Endothelial cell of umbilical vein (primary cell): Measurements from ENCODE around the gene DNMT3B. TPM values are rescaled to one million over a fixed set of nuclear protein-coding genes. Genes with fewer than 3 reads are reported as not detected.

Source experiments
- BruUV-seq: library from RNA; stranded (reverse); fragments of 400-500 nt; replicated peaks from 2 replicates; lab custom pipeline; 2021; lab: Mats Ljungman, UMichigan
- CTCF ChIA-PET: fragments of 300-600, 350-600 bp; sonication (Branson Sonifier 250); formaldehyde crosslinking; loops from one replicate; lab custom pipeline; 2021; ENCODE audit warnings: antibody characterized with exemption, inconsistent platforms; lab: Charles Lee
- POLR2A ChIA-PET: fragments of 300-600, 350-600 bp; sonication (Branson Sonifier 250); formaldehyde crosslinking; loops from one replicate; lab custom pipeline; 2021; ENCODE audit warnings: antibody characterized with exemption, inconsistent platforms; lab: Charles Lee
- DNase-seq: peaks from one replicate; pipeline ENCODE4 v3.0.0-alpha.2; 2011; ENCODE audit warnings: low read depth, low spot score
- FAIRE-seq: peaks from 2 replicates; lab custom pipeline; 2011; peaks lifted over from hg19 to GRCh38; lab: Jason Lieb, UNC
- H2AFZ ChIP-seq: 2 replicates; pipeline ENCODE4 v1.6.0; 2012; ENCODE audit warnings: low read depth, low read length, control low read depth, inconsistent platforms
- H3K27ac ChIP-seq: 2 replicates; pipeline ENCODE4 v1.5.1; 2011; ENCODE audit warnings: low read depth, mild to moderate bottlenecking, control low read depth, low read length, moderate library complexity; ENCODE audit not compliant: insufficient read depth
- H3K27me3 ChIP-seq, 2 experiments: 2 replicates each; pipeline versions ENCODE4 v1.6.0 to v1.6.1; 2011; ENCODE audit warnings: low read length in 2 of 2, mixed read lengths in 1 of 2; ENCODE audit not compliant: control insufficient read depth in 2 of 2, insufficient read depth in 2 of 2
- H3K36me3 ChIP-seq, 2 experiments: 2 replicates in 1 of 2; 3 replicates in 1 of 2; pipeline ENCODE4 v1.5.1; 2011; ENCODE audit warnings: low read length in 2 of 2, mild to moderate bottlenecking in 1 of 2, moderate library complexity in 1 of 2; ENCODE audit not compliant: control insufficient read depth in 2 of 2, insufficient read depth in 2 of 2; ENCODE audit errors: extremely low read depth in 1 of 2
- H3K4me1 ChIP-seq: 3 replicates; pipeline ENCODE4 v1.5.1; 2011; ENCODE audit warnings: mild to moderate bottlenecking, low read length; ENCODE audit not compliant: control insufficient read depth, insufficient read depth; ENCODE audit errors: extremely low read depth
- H3K4me2 ChIP-seq: 2 replicates; pipeline ENCODE4 v1.6.1; 2011; ENCODE audit warnings: low read length, control low read depth, mixed read lengths; ENCODE audit not compliant: insufficient read depth
- H3K4me3 ChIP-seq, 3 experiments: fragments of 200-600 bp in 1 of 3; sonication (generic), shearing (Covaris generic) in 1 of 3; replicated peaks in 1 of 3; 2 replicates each; pipeline ENCODE4 v1.5.1; 2011 to 2016; ENCODE audit warnings: control low read depth in 3 of 3, low read length in 3 of 3, mild to moderate bottlenecking in 2 of 3, inconsistent platforms in 1 of 3, low read depth in 1 of 3, moderate library complexity in 1 of 3; ENCODE audit not compliant: insufficient read depth in 1 of 3
- H3K79me2 ChIP-seq: 2 replicates; pipeline ENCODE4 v1.6.0; 2012; ENCODE audit warnings: low read length, inconsistent platforms; ENCODE audit not compliant: control insufficient read depth, insufficient read depth
- H3K9ac ChIP-seq: replicated peaks from 2 replicates; pipeline ENCODE3; 2011; ENCODE audit warnings: low read length, control low read depth; ENCODE audit not compliant: insufficient read depth; ENCODE audit errors: extremely low read depth
- H3K9me1 ChIP-seq: replicated peaks from 3 replicates; pipeline ENCODE4 v1.6.0; 2011; ENCODE audit warnings: mild to moderate bottlenecking, low read length; ENCODE audit not compliant: control insufficient read depth, insufficient read depth; ENCODE audit errors: extremely low read depth
- H3K9me3 ChIP-seq: replicated peaks from 2 replicates; pipeline ENCODE4 v1.5.1; 2012; ENCODE audit warnings: low read length, inconsistent platforms; ENCODE audit not compliant: control insufficient read depth, insufficient read depth
- H4K20me1 ChIP-seq: replicated peaks from 2 replicates; pipeline ENCODE3; 2011; ENCODE audit warnings: mild to moderate bottlenecking, low read length; ENCODE audit not compliant: control insufficient read depth, insufficient read depth; ENCODE audit errors: extremely low read depth
- EZH2 ChIP-seq: IDR thresholded peaks from 2 replicates; pipeline ENCODE4 v1.6.1; 2012; ENCODE audit warnings: borderline replicate concordance, low read depth, mild to moderate bottlenecking, moderate library complexity, low read length, inconsistent platforms; ENCODE audit not compliant: severe bottlenecking
- FOS ChIP-seq: IDR thresholded peaks from 2 replicates; pipeline ENCODE4 v1.6.1; 2011; ENCODE audit warnings: mild to moderate bottlenecking, low read length, moderate library complexity, borderline replicate concordance; ENCODE audit not compliant: insufficient read depth
- GATA2 ChIP-seq: IDR thresholded peaks from 2 replicates; pipeline ENCODE4 v1.7.0; 2011; ENCODE audit warnings: low read depth, mild to moderate bottlenecking, moderate library complexity, mixed read lengths, low read length; ENCODE audit not compliant: insufficient read length, insufficient read depth
- JUN ChIP-seq: IDR thresholded peaks from 2 replicates; pipeline ENCODE4 v1.6.1; 2011; ENCODE audit warnings: borderline replicate concordance, low read depth; ENCODE audit not compliant: insufficient read length, insufficient read depth
- MYC ChIP-seq: IDR thresholded peaks from one replicate; pipeline ENCODE4 v1.6.1; 2011; ENCODE audit warnings: mild to moderate bottlenecking, low read depth, low read length
- POLR2A ChIP-seq: IDR thresholded peaks from 2 replicates; pipeline ENCODE4 v1.6.1; 2012; ENCODE audit warnings: low read depth, mild to moderate bottlenecking, control low read depth, low read length
- POLR2AphosphoS5 ChIP-seq: IDR thresholded peaks from 2 replicates; pipeline ENCODE4 v1.6.1; 2012; ENCODE audit warnings: low read depth, mild to moderate bottlenecking, control low read depth, low read length, moderate library complexity; ENCODE audit not compliant: insufficient read depth
- dilution Hi-C: fragments of 300-500 bp; cut with MboI; formaldehyde crosslinking; loops from one replicate; pipeline ENCODE4 v1.15.0; 2019; ENCODE audit warnings: low sequenced_read_pairs; ENCODE audit not compliant: extremely low pct_ligation_motif_present
- intact Hi-C: fragments of 100-400 bp; cut with micrococcal nuclease; formaldehyde crosslinking; loops from one replicate; pipeline ENCODE4 v1.10.0; 2022
- polyA plus RNA-seq, 4 experiments: library from polyadenylated mRNA; depleted of rRNA in 3 of 4; stranded (reverse) in 3 of 4; unstranded in 1 of 4; fragments of >200 nt; gene quantifications; 2 replicates each; pipeline versions ENCODE4 v1.2.1 to v1.2.3, GENCODE V29; 2011 to 2012; ENCODE audit warnings: missing spikeins in 1 of 4
- total RNA-seq: library from RNA; stranded (reverse); gene quantifications from 2 replicates; pipeline ENCODE4 v1.2.3, GENCODE V29; 2021
- TF ChIP-seq, protein P1 (sequence below): IDR thresholded peaks from 2 replicates; pipeline ENCODE4 v1.6.1; 2011; ENCODE audit not compliant: insufficient read depth, insufficient read length
- TF ChIP-seq, protein P2 (sequence below), 2 donors: IDR thresholded peaks; 1 replicate in 1 of 2; 2 replicates in 1 of 2; pipeline ENCODE4 v1.5.1; 2011; ENCODE audit warnings: low read length in 2 of 2, mild to moderate bottlenecking in 2 of 2, moderate library complexity in 2 of 2, control low read depth in 1 of 2, inconsistent platforms in 1 of 2, low read depth in 1 of 2; ENCODE audit not compliant: insufficient read depth in 1 of 2; ENCODE audit errors: extremely low read depth in 1 of 2

DNMT3B gene
- total and polyA plus RNA-seq, 2 donors (not counting 3 experiments of a cell fraction or from before 2014, with no cell fraction given): 3.6 to 6.8 TPM

DNA sequence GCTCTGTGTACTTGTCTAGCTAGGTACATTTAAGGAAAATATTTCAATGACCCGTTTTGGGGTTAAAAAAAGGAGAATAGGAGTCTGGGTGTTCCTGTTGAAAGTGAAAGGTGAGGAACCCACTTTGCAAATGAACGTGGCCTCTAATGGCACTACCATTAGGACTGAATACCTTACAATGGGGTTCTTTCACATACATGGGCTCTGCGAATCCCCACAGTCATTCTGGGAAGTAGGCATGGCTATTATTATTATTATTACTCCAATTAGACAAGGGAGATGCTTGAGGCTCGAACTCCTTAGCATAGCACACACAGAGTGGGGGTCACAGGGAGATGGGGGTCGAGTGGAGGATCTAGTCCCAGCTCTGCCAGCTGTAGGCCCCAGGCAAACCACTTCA is 6.0 kb upstream of the DNMT3B start:
- no peaks in the 10 kb centered on the region for H3K36me3 ChIP-seq
- no peaks in the 10 kb centered on the region for H3K27me3 ChIP-seq
- no peak overlapping the region for H3K4me2 ChIP-seq
- H3K9ac ChIP-seq: no peak overlapping the region
- ChIA-PET POLR2A (interaction anchor here (0.7 kb wide), 1 partner anchor 59 kb away, joined by 3 read pairs; no protein-coding TSS in a partner anchor), CTCF (interaction anchor here (1.4 kb wide), 1 partner anchor 82 kb away, joined by 3 read pairs; the partner anchor contains the start of gene C20orf203)
- H3K27ac ChIP-seq: no peak overlapping the region
- BruUV-seq: no TSS peak
- dilution Hi-C loops (no loop called here), intact Hi-C loops (no loop called here)
- no peak for DNase-seq
- H3K9me1 ChIP-seq: no peaks in the 10 kb centered on the region
- TF ChIP-seq, protein P1, sequence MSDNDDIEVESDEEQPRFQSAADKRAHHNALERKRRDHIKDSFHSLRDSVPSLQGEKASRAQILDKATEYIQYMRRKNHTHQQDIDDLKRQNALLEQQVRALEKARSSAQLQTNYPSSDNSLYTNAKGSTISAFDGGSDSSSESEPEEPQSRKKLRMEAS: no peak
- TF ChIP-seq POLR2AphosphoS5 (no peak), FOS (no peak), MYC (no peak), EZH2 (no peak), GATA2 (no peak), JUN (no peak), POLR2A (no peak)
- TF ChIP-seq, protein P2, sequence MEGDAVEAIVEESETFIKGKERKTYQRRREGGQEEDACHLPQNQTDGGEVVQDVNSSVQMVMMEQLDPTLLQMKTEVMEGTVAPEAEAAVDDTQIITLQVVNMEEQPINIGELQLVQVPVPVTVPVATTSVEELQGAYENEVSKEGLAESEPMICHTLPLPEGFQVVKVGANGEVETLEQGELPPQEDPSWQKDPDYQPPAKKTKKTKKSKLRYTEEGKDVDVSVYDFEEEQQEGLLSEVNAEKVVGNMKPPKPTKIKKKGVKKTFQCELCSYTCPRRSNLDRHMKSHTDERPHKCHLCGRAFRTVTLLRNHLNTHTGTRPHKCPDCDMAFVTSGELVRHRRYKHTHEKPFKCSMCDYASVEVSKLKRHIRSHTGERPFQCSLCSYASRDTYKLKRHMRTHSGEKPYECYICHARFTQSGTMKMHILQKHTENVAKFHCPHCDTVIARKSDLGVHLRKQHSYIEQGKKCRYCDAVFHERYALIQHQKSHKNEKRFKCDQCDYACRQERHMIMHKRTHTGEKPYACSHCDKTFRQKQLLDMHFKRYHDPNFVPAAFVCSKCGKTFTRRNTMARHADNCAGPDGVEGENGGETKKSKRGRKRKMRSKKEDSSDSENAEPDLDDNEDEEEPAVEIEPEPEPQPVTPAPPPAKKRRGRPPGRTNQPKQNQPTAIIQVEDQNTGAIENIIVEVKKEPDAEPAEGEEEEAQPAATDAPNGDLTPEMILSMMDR (IDR thresholded peaks at IDR 0.05; ENCODE audit: extremely low read depth in 1 of 2, insufficient read depth in 1 of 2, low read depth in 1 of 2, low read length in 2 of 2): no peak
- no peaks in the 10 kb centered on the region for H3K79me2 ChIP-seq
- no peaks in the 10 kb centered on the region for H3K9me3 ChIP-seq
- H4K20me1 ChIP-seq: no peaks in the 10 kb centered on the region
- no peak for FAIRE-seq
- no peak overlapping the region for H3K4me3 ChIP-seq
- H3K4me1 ChIP-seq: peaks cover 4% of the 10 kb centered on the region
- H2AFZ ChIP-seq: no peak overlapping the region
